Trophoblast cell (in vitro differentiated cells and primary cell): ENCODE results near the gene ZBTB49. TPM values are rescaled to one million over a fixed set of nuclear protein-coding genes. Genes with fewer than 3 reads are reported as not detected.

ENCODE experiments used
- DNase-seq, 2 donors: peaks; one replicate each; pipeline ENCODE4 v3.0.0-alpha.2; 2016
- H2AFZ ChIP-seq: 2 replicates; pipeline ENCODE4 v1.6.1; 2013; ENCODE audit warnings: low read length, moderate library complexity, mild to moderate bottlenecking; ENCODE audit not compliant: insufficient read depth, poor library complexity
- H2AK5ac ChIP-seq: 2 replicates; pipeline ENCODE4 v1.6.1; 2013; ENCODE audit warnings: mild to moderate bottlenecking, low read length
- H2BK120ac ChIP-seq: 2 replicates; pipeline ENCODE4 v1.6.1; 2013; ENCODE audit warnings: low read length, mild to moderate bottlenecking, moderate library complexity; ENCODE audit not compliant: insufficient read depth, poor library complexity
- H2BK12ac ChIP-seq: 2 replicates; pipeline ENCODE4 v1.6.1; 2013; ENCODE audit warnings: mild to moderate bottlenecking, low read length, moderate library complexity
- H2BK5ac ChIP-seq: 2 replicates; pipeline ENCODE4 v1.6.1; 2013; ENCODE audit warnings: low read length, low read depth, moderate library complexity, mild to moderate bottlenecking; ENCODE audit not compliant: poor library complexity
- H3K14ac ChIP-seq: 2 replicates; pipeline ENCODE4 v1.6.1; 2013; ENCODE audit warnings: mild to moderate bottlenecking, low read length
- H3K18ac ChIP-seq: 2 replicates; pipeline ENCODE4 v1.6.1; 2013; ENCODE audit warnings: mild to moderate bottlenecking, low read length
- H3K23ac ChIP-seq: 2 replicates; pipeline ENCODE4 v1.6.1; 2013; ENCODE audit warnings: low read length
- H3K27ac ChIP-seq: 2 replicates; pipeline ENCODE4 v1.5.1; 2013; ENCODE audit warnings: low read depth, mild to moderate bottlenecking, inconsistent platforms, low read length, moderate library complexity
- H3K27me3 ChIP-seq: 2 replicates; pipeline ENCODE4 v1.6.1; 2013; ENCODE audit warnings: inconsistent platforms, mild to moderate bottlenecking, low read length, moderate library complexity; ENCODE audit not compliant: insufficient read depth
- H3K36me3 ChIP-seq, 2 experiments: 1 replicate in 1 of 2; 2 replicates in 1 of 2; pipeline ENCODE4 v1.6.1; 2013; ENCODE audit warnings: low read length in 2 of 2, mild to moderate bottlenecking in 2 of 2, moderate library complexity in 1 of 2; ENCODE audit not compliant: insufficient read depth in 2 of 2, control insufficient read depth in 1 of 2
- H3K4ac ChIP-seq: 2 replicates; pipeline ENCODE4 v1.6.1; 2013; ENCODE audit warnings: low read depth, mild to moderate bottlenecking, low read length, moderate library complexity
- H3K4me1 ChIP-seq, 2 experiments: 1 replicate in 1 of 2; 2 replicates in 1 of 2; pipeline ENCODE4 v1.6.1; 2013; ENCODE audit warnings: low read length in 2 of 2, mild to moderate bottlenecking in 2 of 2, moderate library complexity in 1 of 2; ENCODE audit not compliant: insufficient read depth in 2 of 2, control insufficient read depth in 1 of 2
- H3K4me2 ChIP-seq: 2 replicates; pipeline ENCODE4 v1.6.1; 2013; ENCODE audit warnings: inconsistent platforms, mild to moderate bottlenecking, low read length, moderate library complexity
- H3K4me3 ChIP-seq: 2 replicates; pipeline ENCODE4 v1.5.1; 2013; ENCODE audit warnings: mild to moderate bottlenecking, low read depth, low read length, inconsistent platforms
- H3K79me1 ChIP-seq: one replicate; pipeline ENCODE4 v1.6.1; 2013; ENCODE audit warnings: low read length
- H3K79me2 ChIP-seq: 2 replicates; pipeline ENCODE4 v1.6.1; 2013; ENCODE audit warnings: low read length, mild to moderate bottlenecking; ENCODE audit not compliant: control insufficient read depth, insufficient read depth, poor library complexity
- H3K9ac ChIP-seq: 2 replicates; pipeline ENCODE4 v1.6.1; 2013; ENCODE audit warnings: mild to moderate bottlenecking, low read length
- H3K9me3 ChIP-seq: 2 replicates; pipeline ENCODE4 v1.6.1; 2013; ENCODE audit warnings: low read depth, mild to moderate bottlenecking, control low read depth, inconsistent platforms, low read length; ENCODE audit not compliant: insufficient read depth
- H4K12ac ChIP-seq: 2 replicates; pipeline ENCODE4 v1.6.1; 2013; ENCODE audit warnings: low read depth, mild to moderate bottlenecking, low read length, moderate library complexity
- H4K8ac ChIP-seq: 2 replicates; pipeline ENCODE4 v1.6.1; 2013; ENCODE audit warnings: low read depth, mild to moderate bottlenecking, low read length, moderate library complexity
- H4K91ac ChIP-seq: one replicate; pipeline ENCODE4 v1.6.1; 2013; ENCODE audit warnings: low read depth, mild to moderate bottlenecking, low read length, moderate library complexity
- WGBS: extraction: QIAGEN DNeasy Blood & Tissue Kit; methylation state at CpG from one replicate; pipeline ENCODE4 v1.1.7; 2013; ENCODE audit warnings: missing lambda C conversion rate; ENCODE audit not compliant: insufficient read length, insufficient coverage; ENCODE audit errors: extremely low coverage; 5-methylcytosine and 5-hydroxymethylcytosine counted together
- polyA plus RNA-seq: library from polyadenylated mRNA; stranded (reverse); fragments of 200-250 nt; gene quantifications from 2 replicates; pipeline ENCODE4 v1.2.3, GENCODE V29; 2013

Gene ZBTB49, protein sequence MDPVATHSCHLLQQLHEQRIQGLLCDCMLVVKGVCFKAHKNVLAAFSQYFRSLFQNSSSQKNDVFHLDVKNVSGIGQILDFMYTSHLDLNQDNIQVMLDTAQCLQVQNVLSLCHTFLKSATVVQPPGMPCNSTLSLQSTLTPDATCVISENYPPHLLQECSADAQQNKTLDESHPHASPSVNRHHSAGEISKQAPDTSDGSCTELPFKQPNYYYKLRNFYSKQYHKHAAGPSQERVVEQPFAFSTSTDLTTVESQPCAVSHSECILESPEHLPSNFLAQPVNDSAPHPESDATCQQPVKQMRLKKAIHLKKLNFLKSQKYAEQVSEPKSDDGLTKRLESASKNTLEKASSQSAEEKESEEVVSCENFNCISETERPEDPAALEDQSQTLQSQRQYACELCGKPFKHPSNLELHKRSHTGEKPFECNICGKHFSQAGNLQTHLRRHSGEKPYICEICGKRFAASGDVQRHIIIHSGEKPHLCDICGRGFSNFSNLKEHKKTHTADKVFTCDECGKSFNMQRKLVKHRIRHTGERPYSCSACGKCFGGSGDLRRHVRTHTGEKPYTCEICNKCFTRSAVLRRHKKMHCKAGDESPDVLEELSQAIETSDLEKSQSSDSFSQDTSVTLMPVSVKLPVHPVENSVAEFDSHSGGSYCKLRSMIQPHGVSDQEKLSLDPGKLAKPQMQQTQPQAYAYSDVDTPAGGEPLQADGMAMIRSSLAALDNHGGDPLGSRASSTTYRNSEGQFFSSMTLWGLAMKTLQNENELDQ
- polyA plus RNA-seq: 2.8 and 2.9 TPM in 2 replicates

DNA sequence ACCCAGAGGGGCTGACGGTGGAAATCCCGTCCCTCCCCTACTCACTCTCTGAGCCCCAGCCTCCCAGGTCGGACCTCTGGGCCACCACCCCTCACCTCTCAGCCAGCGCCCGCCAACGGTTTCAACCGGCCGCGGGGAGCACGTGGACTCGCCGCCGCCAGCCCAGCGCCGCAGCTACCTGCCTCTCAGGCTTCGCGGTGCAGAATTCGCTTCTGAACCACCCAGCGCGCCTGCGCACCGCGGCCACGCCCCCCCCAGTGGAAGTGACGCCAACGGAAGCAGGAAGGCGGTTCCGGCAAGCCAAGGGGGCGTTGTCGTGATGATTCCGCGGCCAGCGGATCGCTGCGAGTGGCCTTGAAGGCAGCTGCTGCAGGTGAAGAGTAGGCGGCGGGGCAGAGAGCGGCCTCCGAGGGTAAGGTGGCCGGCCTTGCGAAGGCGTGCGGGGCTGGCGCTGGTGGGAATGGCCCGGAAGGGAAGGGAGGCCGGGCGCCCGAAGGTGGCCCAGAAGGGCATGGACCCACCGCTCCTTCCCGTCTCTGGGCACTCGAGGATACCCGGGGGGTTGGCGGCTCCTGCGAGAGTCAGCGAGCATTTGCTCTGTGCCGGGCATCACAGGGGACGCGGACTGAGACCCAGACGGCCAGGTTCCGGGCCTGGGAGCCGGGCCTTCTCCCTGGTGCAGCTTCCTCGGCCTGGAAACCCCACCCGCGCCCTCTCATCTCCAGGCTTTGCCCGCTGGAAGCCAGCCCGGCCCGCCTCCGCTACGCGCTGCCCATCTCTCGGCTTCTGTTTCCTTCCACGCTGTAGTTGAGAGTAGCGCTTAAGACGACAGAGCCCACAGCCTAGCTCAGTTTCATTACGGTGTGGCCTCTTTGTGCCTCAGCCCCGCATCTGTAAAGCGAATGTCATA is at the start of gene ZBTB49, which contains the start of gene LYAR:
Gene ZBTB49, plus strand, starts transcription at position 311 of the 910 bp plus-strand sequence. CDS start 9,695 bp downstream, outside the sequence.
Gene LYAR, minus strand, starts transcription at position 214 of the 910 bp plus-strand sequence. CDS start 6,412 bp downstream, outside the sequence.
- no peak within 1 kb of the TSS for H2AK5ac ChIP-seq
- H3K4ac ChIP-seq: peak within 1 kb of the TSS; percentile 41
- no peak within 1 kb of the TSS for H2BK5ac ChIP-seq
- peak within 1 kb of the TSS; percentile 85 for H3K14ac ChIP-seq
- H3K4me2 ChIP-seq: peak within 1 kb of the TSS; percentile 65
- H3K27me3 ChIP-seq: no peaks in the 10 kb centered on the region
- H2BK120ac ChIP-seq: no peak within 1 kb of the TSS
- H3K27ac ChIP-seq: no peak within 1 kb of the TSS
- H3K4me3 ChIP-seq: peak within 1 kb of the TSS; percentile 94
- peak within 1 kb of the TSS; percentile 83 for H3K18ac ChIP-seq
- H4K12ac ChIP-seq: peak within 1 kb of the TSS; percentile 47
- H3K79me2 ChIP-seq: peaks cover 4% of the 10 kb centered on the region
- peaks cover 2% of the 10 kb centered on the region for H3K79me1 ChIP-seq
- no peak within 1 kb of the TSS for H2BK12ac ChIP-seq
- peaks cover under 1 to 9% of the 10 kb centered on the region in 2 experiments for H3K36me3 ChIP-seq
- DNase-seq: peak; percentile 92 to 95
- peak within 1 kb of the TSS; percentile 94 for H2AFZ ChIP-seq
- peaks cover 9 to 15% of the 10 kb centered on the region in 2 experiments for H3K4me1 ChIP-seq
- peak within 1 kb of the TSS; percentile 91 for H3K9ac ChIP-seq
- peak within 1 kb of the TSS; percentile 95 for H4K8ac ChIP-seq
- WGBS: no CpG with 5 or more reads among the region's 77 CpGs
- H3K23ac ChIP-seq: no peak within 1 kb of the TSS
- H3K9me3 ChIP-seq: no peaks in the 10 kb centered on the region
- peak within 1 kb of the TSS; percentile 20 for H4K91ac ChIP-seq

DNA sequence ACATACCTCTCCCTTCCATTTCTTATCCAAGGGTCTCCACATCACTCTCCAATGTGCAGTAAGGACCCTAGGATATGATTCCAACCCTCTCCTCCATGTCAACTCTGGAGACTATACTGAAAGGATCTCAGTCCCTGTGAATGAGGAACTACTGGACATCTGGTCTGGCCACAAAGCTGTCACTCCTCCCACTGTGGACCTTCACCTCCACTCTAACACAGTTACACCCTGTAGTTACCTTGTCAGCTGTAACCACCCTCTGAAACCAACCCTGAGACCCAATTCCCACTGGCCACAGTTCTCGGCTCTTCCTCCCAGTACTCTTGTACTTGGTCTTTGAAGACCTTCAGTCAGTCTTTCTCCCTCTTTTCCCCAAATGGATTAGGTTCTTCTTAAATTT is 44.9 kb upstream of the ZBTB49 start:
- H3K27me3 ChIP-seq: no peaks in the 10 kb centered on the region
- peaks cover 8% of the 10 kb centered on the region for H3K79me1 ChIP-seq
- no peak overlapping the region for H2AK5ac ChIP-seq
- H3K4ac ChIP-seq: no peak overlapping the region
- H3K23ac ChIP-seq: no peak overlapping the region
- no peaks in the 10 kb centered on the region for H3K9me3 ChIP-seq
- no peak overlapping the region for H3K9ac ChIP-seq
- peaks cover 11 to 19% of the 10 kb centered on the region in 2 experiments for H3K36me3 ChIP-seq
- peaks cover 3 to 8% of the 10 kb centered on the region in 2 experiments for H3K4me1 ChIP-seq
- peaks cover 4% of the 10 kb centered on the region for H3K79me2 ChIP-seq
- no peak overlapping the region for H2BK5ac ChIP-seq
- H4K8ac ChIP-seq: no peak overlapping the region
- no peak overlapping the region for H3K18ac ChIP-seq
- no peak overlapping the region for H3K4me2 ChIP-seq
- H4K91ac ChIP-seq: no peak overlapping the region
- H4K12ac ChIP-seq: no peak overlapping the region
- H3K14ac ChIP-seq: no peak overlapping the region
- no peak overlapping the region for H2BK12ac ChIP-seq
- no peak overlapping the region for H2BK120ac ChIP-seq
- DNase-seq: no peak
- no peak overlapping the region for H2AFZ ChIP-seq
- no peak overlapping the region for H3K27ac ChIP-seq
- no CpG with 5 or more reads among the region's 1 CpG for WGBS
- H3K4me3 ChIP-seq: no peak overlapping the region

DNA sequence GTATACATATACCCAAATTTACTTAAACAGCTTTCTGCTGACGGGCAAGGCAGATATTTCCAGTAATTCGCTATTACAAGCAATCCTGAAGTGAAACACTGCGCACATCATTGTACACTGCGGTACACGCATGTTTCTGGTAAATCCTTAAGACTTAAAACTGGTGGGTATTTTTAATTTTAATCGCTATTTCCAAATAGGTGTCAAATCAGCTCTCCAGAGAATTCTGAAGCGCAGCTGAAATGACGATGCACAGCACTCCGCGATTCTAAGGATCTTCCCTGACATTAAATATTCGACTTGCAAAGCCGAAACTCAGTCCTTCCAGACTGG is 42.4 kb upstream of the ZBTB49 start:
- H3K27ac ChIP-seq: peak overlapping the region; percentile 79
- peak overlapping the region; percentile 100 for H2AFZ ChIP-seq
- H3K23ac ChIP-seq: no peak overlapping the region
- WGBS: no CpG with 5 or more reads among the region's 12 CpGs
- H3K4me1 ChIP-seq: peaks cover 3 to 8% of the 10 kb centered on the region in 2 experiments
- H3K4me2 ChIP-seq: peak overlapping the region; percentile 75
- no peaks in the 10 kb centered on the region for H3K9me3 ChIP-seq
- H2BK12ac ChIP-seq: no peak overlapping the region
- peak overlapping the region; percentile 93 for H4K91ac ChIP-seq
- peak overlapping the region; percentile 99 for H4K8ac ChIP-seq
- no peak for DNase-seq
- H3K27me3 ChIP-seq: no peaks in the 10 kb centered on the region
- H3K79me1 ChIP-seq: peaks cover 8% of the 10 kb centered on the region
- H2AK5ac ChIP-seq: no peak overlapping the region
- peak overlapping the region; percentile 96 for H3K14ac ChIP-seq
- H3K18ac ChIP-seq: peak overlapping the region; percentile 88
- peak overlapping the region; percentile 82 for H2BK120ac ChIP-seq
- H4K12ac ChIP-seq: peak overlapping the region; percentile 96
- peaks cover 11 to 16% of the 10 kb centered on the region in 2 experiments for H3K36me3 ChIP-seq
- peak overlapping the region; percentile 96 for H3K9ac ChIP-seq
- peak overlapping the region; percentile 91 for H3K4me3 ChIP-seq
- H3K4ac ChIP-seq: peak overlapping the region; percentile 80
- H2BK5ac ChIP-seq: peak overlapping the region; percentile 67
- H3K79me2 ChIP-seq: peaks cover 4% of the 10 kb centered on the region
